T1000 (cell line): ENCODE data around the gene ZMYND8.
"Not testable (repeated sequence)": the region's sequence is repeated elsewhere in the genome, so short reads cannot be mapped to it uniquely, and the experiment has no call there.

ENCODE experiments used
- DNase-seq: peaks from one replicate; lab custom pipeline; 2025; ENCODE audit warnings: mixed read lengths; lab: John Stamatoyannopoulos, UW

Gene ZMYND8

GRCh38 chr20:47310729-47311128, 45.8 kb downstream of the ZMYND8 start:
- DNase-seq = no peak

- no peak for DNase-seq
These were observed 46.6 kb downstream of the ZMYND8 start for GRCh38 chr20:47309806-47310426.

- no peak for DNase-seq
These were observed 47.1 kb downstream of the ZMYND8 start for GRCh38 chr20:47309394-47309793.

GRCh38 chr20:47307569-47307968, 48.9 kb downstream of the ZMYND8 start:
- not testable (repeated sequence) for DNase-seq

- DNase-seq = no peak
These were observed 49.6 kb downstream of the ZMYND8 start for GRCh38 chr20:47306755-47307370.

GRCh38 chr20:47306095-47306494, 50.4 kb downstream of the ZMYND8 start:
- DNase-seq = no peak

GRCh38 chr20:47305667-47306066, 50.8 kb downstream of the ZMYND8 start:
- DNase-seq = no peak

GRCh38 chr20:47304287-47304686, 52.2 kb downstream of the ZMYND8 start:
- no peak for DNase-seq

GRCh38 chr20:47303736-47304135, 52.8 kb downstream of the ZMYND8 start:
- DNase-seq = no peak

GRCh38 chr20:47300071-47300470, 56.4 kb downstream of the ZMYND8 start:
- no peak for DNase-seq

- no peak for DNase-seq
These were observed 57.9 kb downstream of the ZMYND8 start for GRCh38 chr20:47298624-47299023.

- no peak for DNase-seq
These were observed 58.8 kb downstream of the ZMYND8 start for GRCh38 chr20:47297746-47298145.

GRCh38 chr20:47296950-47297349, 59.5 kb downstream of the ZMYND8 start:
- DNase-seq = no peak

GRCh38 chr20:47295921-47296426, 60.5 kb downstream of the ZMYND8 start:
- DNase-seq = no peak

GRCh38 chr20:47295129-47295813, 61.2 kb downstream of the ZMYND8 start:
- DNase-seq = no peak

GRCh38 chr20:47293631-47294030, 62.9 kb downstream of the ZMYND8 start:
- no peak for DNase-seq

- no peak for DNase-seq
These were observed 63.9 kb downstream of the ZMYND8 start for GRCh38 chr20:47292581-47292980.

GRCh38 chr20:47290666-47291430, 65.7 kb downstream of the ZMYND8 start:
- DNase-seq = no peak

GRCh38 chr20:47290008-47290407, 66.5 kb downstream of the ZMYND8 start:
- DNase-seq = no peak

GRCh38 chr20:47289096-47289495, 67.4 kb downstream of the ZMYND8 start:
- no peak for DNase-seq

GRCh38 chr20:47288530-47288929, 68.0 kb downstream of the ZMYND8 start:
- not testable (repeated sequence) for DNase-seq

GRCh38 chr20:47287609-47288144, 68.8 kb downstream of the ZMYND8 start:
- no peak for DNase-seq
